ENCODE data around the gene PRRG2.

Gene PRRG2

DNA sequence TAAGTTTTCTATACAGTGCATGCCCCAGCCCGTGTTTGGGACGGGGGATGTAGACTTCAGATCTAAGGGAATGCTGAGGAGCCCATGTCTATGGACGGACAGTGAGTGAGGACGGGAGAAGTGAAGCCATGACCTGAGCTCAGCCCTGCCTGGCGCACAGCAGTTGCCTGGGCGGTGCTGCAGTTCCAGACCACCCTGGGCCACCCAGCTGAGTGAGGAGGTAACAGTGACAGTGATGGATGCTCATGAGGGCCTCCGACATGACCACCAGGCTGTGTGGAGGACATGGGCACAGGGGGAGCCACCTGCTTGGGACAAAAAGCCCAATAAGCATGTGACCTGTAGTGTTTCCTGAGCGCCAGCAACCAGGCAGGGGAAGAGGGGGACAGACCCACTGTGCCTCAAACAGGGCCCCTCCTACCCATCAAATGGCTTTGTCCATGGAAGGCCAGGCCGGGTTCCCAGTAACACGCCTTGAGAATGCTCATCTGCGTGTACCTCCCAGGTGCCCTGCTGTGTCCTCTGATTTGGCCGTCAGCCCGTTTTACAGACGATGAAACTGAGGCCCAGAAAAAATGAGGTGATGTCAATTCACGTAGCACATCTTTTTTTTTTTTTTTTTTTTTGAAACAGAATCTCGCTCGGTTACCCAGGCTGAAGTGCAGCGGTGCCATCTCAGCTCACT, 23.3 kb upstream of the PRRG2 start:
- no peak for DNase-seq

DNA sequence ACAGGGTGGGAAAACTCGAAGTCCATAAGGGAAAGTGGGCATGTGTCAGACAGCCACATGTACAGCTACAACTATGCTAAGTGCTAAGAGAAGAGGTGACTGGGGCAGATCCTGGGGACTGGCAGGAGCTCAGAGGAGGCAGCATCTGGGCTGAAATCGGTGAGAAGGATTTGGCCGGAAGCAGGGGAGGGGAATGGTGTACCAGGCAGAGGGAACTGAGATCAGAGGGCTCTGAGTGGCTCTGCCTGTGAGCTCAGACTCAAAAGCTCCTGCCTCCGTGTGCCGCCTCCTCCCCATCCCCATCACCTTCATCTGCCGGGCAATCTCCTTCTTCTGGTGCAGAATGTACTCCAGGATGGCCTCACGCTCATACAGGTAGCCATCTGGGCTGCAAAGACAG, 22.5 kb upstream of the PRRG2 start:
- DNase-seq: no peak

DNA sequence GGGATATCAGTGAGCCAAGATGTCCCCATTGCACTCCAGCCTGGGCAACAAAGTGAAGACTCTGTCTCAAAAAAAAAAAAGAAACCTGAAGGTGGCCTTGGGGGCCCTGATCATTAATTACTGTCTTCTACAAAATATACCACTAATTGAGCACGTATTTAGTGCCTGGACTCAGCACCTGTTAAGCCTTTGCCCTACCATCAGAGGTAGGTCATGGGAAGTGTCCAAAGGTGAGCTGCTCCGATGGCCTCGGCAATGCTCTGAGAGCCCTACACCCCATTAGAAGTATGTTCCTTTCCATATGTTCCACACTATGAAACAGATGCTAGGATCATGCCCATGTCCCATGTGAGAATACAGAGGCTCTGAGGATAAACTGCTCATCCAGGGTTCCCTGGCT, 21.7 kb upstream of the PRRG2 start:
- DNase-seq: no peak

DNA sequence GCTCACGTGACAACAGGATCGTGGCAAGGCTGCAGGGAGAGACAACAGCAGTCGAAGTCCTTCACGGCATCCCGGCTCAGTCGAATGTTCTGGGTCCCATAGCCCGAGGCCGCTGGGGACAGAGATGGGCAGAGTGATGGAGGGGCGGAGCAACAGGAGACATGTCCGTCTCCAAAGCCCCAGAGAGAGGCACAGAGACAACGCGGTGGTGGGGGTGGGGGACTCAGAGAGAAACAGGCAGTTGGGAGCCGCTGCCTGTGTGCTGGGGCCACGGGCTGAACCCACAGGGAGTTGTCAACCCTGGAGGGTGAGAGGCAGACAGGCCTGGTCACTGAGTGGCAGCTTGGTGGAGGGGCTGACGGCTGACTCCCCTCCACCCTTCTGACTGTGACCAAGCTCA, 21.2 kb upstream of the PRRG2 start:
- no peak for DNase-seq

DNA sequence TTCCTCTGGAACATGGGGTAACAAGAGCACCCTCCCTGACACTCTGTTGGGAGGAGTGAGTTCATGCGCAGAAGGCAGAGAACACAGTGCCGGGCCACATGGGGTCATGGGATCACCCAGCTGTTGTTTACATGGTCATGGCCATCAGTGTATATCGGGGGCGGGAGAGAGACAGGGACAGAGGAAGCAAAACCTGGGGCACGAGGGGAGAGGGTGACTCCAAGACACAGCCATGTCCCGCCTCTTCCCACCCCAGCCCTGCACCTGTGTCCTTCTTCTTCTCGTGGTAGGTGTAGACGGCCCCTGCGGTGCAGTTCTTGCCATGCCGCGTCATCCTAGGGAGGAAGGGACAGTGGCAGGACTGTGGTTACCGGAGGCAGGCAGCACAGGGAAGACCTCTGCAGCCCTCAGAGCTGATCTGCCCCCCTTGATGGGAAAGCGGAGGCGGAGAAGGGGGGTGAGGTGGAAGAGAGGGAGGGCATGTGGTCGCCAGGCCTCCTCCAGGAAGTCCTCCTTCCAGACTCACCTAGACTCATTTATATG, 20.7 kb upstream of the PRRG2 start:
- no peak for DNase-seq

DNA sequence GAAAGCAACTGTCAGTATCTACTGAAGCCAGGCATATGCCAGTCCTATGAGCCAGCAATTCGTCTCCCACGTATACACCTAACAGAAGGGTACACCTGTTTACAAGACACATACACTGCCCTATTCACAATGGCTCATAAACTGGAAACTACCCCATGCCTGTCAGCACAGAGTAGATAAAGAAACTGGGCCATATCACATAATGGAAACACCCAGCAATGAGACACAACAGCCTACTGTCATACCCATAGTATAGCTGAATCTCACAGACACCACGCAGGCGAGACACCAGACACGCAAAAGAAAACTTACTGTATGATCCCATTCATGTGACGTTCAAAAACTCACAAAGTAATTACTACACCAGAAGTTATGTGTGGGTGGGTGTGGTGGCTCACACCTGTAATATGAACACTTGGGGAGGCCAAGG, 16.5 kb upstream of the PRRG2 start:
- DNase-seq: no peak

DNA sequence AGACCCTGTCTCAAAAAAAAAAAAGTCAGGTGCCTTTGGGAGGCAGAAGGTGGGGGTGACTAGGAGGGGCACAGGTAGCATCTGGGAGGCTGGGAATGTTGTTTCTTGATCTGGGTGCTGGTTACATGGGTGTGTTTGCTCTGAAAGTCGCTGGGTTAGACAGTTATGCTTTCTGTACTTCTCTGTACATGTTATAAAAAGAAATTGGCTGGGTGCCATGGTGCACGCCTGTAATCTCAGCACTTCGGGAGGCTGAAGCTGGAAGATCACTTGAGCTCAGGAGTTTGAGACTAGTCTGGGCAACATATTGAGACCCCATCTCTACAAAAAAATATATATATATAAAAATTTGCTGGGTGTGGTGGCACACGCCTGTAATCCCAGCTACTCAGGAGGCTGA, 15.9 kb upstream of the PRRG2 start:
- no peak for DNase-seq

DNA sequence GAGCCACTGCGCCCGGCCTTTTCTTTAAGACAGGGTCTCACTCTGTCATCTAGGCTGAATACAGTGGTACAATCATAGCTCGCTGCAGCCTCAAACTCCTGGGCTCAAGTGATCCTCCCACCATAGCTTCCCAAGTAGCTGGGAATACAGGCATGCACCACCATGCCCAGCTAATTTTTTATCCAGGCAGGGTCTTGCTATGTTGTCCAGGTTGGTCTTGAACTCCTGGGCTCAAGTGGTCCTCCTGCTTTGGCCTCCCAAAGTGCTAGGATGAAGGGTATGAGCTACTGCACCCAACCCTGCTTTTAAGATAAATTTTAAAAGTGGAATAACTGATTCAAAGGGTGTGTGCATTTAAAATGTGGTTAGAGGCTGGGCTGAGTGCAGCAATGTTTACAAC, 14.8 kb upstream of the PRRG2 start:
- DNase-seq: no peak

DNA sequence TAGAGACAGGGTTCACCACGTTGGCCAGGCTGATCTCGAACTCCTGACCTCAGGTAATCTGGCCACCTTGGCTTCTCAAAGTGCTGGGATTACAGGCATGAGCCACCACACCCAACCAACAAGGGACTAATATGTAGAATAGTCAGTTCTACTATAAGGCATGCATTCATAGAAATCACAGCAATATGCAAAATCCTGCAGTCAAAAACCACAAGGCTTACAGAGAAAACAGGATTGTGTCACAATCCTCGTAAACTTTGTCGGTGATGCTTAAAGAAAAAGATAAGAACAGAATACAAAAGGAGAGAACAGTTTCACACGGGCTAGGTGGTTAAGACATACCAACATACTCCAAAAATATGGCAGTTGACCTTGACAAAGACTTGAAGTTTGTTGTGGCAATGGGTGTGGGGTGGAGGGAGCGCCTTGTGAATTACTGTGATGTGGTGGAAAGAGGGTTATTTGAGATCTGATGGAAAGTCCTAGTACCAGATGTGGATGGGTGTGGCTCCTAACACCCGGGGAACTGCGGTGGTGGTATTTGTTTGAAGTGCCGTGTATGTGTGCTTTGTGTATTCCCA, 13.2 kb upstream of the PRRG2 start:
- DNase-seq: no peak

DNA sequence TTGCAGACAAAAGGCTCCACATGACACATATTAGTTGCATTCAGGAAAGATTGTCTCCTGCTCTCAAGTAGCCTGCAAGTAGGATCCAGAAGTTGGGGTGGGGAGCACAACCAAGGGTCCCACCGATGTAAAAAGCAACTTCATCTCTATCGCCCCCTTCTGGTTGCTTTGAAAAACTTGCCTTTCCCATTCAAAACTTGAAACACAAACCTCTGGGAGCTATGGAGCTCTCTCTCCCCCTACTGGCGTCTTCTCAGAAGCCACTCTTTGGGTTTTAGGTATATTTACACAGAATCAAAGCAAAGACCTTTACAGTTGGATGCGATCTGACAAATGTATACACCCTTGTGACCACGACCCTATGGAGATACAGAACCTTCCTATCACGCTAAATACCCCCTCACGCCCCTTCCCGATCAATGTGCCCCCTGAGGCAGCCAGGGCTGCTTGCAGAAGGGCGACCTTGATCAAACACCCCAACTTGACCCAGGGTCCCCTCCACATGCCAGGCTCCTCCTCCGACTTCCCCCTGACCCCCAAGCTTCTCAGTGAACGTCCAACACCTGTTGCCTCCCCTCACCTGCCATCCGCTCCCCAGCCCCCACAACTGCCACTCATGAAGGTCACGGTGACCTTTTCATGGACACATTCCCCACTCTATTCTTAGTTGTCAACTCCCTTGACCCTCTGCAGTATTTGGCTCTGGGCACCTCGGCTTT, 10.8 kb upstream of the PRRG2 start:
- peak; percentile 89 for DNase-seq

DNA sequence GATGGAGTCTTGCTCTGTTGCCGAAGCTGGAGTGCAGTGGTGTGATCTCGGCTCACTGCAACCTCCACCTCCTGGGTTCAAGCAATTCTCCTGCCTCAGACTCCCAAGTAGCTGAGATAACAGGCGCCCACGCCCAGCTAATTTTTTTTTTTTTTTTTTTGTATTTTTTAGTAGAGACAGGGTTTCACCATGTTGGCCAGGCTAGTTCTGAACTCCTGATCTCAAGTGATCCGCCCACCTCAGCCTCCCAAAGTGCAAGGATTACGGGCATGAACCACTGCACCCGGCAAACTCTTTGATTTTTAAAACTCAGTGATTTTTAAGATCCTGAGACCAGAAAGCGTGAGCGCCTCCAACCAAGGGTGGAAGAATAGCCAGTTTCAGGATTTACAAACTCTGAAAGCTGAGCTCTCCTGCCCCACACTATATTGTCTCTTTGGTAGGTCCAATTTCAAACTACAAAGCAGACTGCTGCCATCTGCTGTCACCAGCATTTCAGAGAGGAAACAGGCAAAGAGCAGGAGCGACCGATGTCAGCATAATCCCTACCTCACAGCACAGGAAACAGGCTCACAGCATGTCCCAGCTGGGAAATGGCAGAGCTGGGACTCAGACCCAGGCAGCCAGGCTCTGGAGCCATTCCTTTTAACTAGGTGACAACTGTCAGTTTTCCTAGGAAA, 10.0 kb upstream of the PRRG2 start:
- peak; percentile 55 for DNase-seq

DNA sequence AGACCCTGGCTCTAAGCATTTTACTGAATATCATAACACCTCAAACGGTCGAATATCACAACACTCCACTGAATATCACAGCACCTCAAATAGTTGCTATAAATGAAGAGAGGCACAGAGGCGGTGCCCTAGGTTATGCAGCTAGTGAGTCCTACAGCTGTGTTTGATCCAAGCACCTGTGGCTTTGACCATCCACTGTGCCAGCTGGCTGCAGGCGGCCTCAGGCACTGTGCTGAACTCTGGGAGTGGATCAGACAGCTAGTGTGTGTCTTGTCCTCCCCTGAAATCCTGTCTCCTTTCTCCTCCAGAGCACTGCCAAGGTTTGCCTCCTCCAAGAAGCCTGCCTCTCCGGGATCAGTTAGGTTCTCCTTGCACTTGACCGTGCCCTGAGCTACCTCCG, 8.1 kb upstream of the PRRG2 start:
- DNase-seq: no peak

DNA sequence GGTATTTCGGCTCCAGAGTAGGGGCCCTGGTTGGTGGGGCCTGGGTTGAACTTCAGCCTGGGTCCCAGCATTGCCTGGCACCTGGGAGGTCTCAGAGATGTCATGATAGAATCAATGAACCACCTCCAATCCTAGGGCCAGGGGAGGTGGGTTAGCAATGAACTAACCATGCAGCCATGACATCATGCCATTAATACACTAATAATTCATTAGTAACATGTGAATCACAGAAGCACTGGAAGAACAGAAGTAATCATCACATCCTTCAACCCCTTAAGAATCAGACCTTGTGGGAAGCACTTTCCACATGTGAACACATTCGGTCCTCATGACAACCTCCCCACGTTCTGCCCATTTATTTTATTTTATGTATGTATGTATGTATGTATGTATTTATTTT, 7.7 kb upstream of the PRRG2 start:
- DNase-seq: no peak

DNA sequence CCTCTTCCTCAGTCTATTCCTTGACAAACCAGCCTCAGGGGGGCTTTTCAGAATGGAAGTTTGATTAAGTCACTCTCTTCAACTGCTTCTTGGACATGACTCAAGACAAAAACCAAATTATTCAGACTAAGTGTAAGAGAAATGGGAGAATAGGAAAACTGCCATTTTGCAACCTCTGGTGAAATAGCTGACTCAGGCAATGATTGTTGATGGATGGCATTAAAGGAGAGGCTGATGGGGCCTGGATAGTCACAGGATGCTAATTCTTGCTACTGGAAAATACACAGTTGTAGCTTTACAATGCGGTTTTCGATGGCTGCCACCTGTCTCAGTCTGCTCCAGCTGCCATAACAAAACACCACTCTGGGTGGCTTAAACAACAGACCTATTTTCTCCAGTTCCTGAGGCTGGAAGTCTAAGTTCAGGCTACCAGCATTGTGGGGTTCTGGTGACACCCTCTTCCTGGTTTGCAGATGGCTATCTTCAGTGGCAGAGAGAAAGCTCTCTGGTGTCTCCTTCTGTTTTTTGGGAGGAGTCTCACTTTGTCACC, 6.8 kb upstream of the PRRG2 start:
- no peak for DNase-seq

DNA sequence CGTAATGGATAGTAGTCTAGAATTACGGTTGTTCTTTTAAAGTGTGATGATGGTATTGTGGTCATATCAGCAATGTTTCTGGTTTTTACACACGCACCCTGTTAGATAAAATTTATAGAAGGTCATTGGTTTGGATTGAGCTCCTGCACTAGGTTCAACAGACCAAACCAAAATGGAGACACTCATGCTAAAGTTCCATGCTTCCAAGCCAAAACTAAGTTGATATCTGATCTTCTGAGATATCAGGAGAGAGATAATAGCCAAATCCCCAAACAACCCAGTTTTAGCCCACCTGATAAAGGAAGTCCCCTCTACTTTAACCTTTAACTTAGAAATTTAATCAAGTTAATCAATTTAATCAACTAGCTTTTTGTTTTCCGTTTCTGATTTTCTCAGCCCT, 1.9 kb upstream of the PRRG2 start:
- DNase-seq: no peak

DNA sequence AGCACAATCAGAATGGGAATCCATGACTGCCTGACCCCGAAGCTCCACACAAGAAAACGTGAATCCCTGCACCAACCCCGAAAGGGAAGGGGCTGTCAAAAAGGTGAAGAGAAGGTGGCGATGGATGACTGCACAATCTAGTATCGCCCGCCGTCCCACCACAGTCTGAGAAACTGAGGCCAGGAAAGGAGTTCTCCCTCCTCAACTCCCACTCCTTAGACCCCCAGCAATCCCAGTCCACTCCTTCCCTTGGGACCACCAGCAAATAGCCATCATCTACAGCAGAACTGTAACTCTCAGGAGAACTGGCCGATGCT, 1.2 kb upstream of the PRRG2 start:
- no peak for DNase-seq

DNA sequence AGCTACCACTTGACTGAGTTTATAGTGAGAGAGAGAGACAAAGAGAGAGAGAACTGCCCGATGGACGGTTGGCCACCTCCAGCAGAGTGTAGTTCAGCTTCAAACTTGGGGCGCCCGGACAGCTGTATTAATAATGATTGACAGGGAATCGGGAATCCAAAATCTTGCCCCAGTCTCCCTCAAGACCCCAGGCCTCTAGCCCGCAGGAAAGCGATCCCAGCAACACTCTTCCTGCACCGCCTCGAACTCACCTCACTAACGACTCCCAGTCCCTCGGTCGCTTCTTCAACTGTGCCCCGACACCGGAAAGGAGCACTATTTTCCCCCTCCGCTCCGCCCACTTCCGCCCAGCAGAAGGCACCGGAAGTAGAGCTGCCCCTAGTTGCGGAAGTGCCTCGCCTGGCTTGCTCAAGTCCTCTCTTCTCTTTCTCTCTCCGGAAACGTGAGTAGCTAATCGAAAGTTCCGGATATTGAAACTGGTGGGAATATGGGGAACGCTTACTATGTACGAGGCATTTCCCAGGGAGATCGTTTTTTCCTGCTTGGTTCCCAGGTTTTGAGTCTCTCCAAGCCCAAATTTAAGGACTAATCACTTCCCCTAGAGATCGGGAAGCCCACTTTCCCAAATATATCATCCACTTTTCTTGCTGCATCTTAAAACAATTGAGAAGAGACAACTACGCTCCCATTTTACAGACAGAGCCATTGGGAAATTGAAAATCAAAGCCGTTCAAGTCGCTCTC, 681 bp upstream of the PRRG2 start, which contains the start of gene NOSIP:
Gene NOSIP, minus strand, starts transcription at position 293 of the 743 bp plus-strand sequence. CDS start 19,865 bp downstream, outside the sequence.
- DNase-seq: peak; percentile 98

DNA sequence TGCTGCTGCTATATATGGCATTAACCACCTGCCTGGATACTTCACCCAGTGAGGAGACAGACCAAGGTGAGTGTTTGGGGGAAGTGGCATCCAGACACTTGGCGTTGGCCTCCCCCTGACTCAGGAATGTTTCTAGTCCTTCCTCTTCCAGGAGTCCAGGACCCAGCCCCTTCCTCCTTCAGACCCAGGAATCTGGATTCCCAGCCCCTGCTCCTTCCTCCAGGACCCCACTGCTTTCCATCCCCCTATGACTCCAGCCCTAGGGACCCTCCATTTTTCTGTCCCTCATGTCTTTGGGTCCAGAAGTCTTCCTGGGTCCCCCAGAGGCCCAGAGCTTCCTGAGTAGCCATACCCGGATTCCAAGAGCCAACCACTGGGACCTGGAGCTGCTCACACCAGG, 2.1 kb downstream of the PRRG2 start:
- DNase-seq: no peak

DNA sequence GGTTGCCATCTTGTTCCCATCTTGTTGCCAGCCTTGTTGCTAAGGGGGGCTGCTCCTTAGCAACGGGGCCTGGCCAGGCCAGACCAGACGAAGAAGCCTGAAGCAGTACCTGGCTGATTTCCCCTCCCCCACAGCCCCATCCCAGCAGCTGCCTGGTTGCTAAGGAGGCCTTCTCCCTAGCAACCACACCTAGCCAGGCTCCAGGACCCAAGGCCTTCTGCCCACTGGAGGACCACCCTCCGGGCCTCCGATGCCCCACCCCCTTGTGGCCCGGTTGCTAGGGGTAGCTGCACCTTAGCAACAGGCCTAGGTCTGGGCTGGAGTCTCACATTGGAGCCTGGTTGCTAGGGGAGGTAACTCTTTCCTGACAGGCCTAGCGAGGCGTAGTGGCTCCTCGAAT, 3.9 kb downstream of the PRRG2 start:
- DNase-seq: peak; percentile 57

DNA sequence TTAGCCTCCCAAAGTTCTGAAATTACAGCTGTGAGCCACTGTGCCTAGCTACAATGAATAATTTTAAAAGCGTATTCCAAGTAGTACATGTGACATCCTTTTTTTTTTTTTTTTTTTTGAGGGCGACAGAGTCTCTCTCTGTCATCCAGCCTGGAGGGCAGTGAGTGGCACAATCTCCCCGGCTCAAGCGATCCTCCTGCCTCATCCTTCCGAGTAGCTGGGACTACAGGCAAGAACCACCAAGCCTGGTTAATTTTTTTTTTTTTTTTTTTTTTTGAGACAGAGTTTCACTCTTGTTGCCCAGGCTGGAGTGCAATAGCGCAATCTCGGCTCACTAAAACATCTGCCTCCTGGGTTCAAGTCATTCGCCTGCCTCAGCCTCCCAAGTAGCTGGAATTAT, 6.1 kb downstream of the PRRG2 start:
- no peak for DNase-seq

DNA sequence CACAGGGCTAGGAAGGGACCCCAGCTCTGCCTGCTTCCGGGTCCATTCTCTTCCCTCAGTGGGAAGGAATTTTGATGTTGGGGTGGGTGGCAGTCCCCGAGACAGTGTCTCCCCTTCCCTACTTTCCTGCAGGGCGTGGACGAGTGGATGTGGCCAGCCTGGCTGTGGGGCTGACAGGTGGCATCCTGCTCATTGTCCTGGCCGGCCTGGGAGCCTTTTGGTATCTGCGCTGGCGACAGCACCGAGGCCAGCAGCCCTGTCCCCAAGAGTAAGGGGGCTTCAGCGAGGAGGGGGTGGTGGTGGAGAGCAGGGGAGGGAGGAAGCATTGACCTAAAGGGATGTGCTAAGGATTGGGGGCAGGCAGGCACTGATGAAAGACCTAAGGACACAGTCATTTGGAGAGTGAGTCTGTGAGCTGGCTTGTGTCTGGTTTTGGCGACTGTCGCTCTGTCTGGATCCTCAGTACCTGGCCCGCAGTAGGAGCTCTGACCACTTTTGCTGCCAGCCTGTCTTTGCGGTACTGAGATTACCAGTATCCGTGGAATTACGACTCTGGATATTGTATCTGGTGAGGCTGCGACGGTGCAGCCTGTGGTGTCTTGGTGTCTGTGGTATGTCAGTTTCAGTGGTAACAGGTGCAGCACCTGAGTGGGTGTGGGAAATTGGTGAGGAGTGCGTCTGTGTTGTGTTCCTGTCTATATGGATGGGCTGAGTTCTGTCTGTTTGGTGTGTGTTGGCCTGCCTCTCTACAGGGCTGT, 7.4 kb downstream of the PRRG2 start:
- DNase-seq: no peak

DNA sequence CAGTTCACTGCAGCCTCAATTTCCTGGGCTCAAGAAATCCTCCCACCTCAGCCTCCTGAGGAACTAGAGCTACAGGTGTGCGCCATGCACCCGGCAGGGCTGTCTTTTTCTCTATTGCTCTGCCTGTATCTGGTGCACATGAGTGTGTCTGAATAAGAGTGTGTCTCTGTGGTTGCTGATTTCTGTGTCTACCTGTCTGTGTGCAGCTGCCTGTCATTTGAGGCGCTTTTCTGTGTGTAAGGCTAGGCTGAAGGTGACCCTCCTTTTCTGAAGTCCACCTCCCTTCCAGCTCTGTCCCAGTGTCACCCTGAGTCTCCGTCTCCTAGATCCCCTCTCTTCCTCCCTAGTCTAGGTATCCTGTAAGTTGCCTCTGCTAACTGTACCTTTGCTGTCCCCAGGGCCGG, 8.4 kb downstream of the PRRG2 start:
- DNase-seq: no peak
